IPS-NIHi11 (cell line): Measurements from ENCODE around the gene DNMT3L.
"Not testable (repeated sequence)": the region's sequence is repeated elsewhere in the genome, so short reads cannot be mapped to it uniquely, and the experiment has no call there.

Source experiments
- DNase-seq: peaks from one replicate; pipeline ENCODE4 v3.0.0; 2012; ENCODE audit warnings: mixed read lengths, low spot score

Gene DNMT3L

GRCh38 chr21:44197156-44197516 lies 64.6 kb downstream of the DNMT3L start:
- not testable (repeated sequence) for DNase-seq
